GM19467 (cell line): Measurements from ENCODE around the gene HOXC12.

Source experiments
- ATAC-seq: cut with Tn5 transposase; IDR thresholded peaks from one replicate; pipeline ENCODE4 v1.9.1; 2021; ENCODE audit warnings: mild to moderate bottlenecking, moderate library complexity; ENCODE audit not compliant: unreplicated experiment

Gene HOXC12

DNA sequence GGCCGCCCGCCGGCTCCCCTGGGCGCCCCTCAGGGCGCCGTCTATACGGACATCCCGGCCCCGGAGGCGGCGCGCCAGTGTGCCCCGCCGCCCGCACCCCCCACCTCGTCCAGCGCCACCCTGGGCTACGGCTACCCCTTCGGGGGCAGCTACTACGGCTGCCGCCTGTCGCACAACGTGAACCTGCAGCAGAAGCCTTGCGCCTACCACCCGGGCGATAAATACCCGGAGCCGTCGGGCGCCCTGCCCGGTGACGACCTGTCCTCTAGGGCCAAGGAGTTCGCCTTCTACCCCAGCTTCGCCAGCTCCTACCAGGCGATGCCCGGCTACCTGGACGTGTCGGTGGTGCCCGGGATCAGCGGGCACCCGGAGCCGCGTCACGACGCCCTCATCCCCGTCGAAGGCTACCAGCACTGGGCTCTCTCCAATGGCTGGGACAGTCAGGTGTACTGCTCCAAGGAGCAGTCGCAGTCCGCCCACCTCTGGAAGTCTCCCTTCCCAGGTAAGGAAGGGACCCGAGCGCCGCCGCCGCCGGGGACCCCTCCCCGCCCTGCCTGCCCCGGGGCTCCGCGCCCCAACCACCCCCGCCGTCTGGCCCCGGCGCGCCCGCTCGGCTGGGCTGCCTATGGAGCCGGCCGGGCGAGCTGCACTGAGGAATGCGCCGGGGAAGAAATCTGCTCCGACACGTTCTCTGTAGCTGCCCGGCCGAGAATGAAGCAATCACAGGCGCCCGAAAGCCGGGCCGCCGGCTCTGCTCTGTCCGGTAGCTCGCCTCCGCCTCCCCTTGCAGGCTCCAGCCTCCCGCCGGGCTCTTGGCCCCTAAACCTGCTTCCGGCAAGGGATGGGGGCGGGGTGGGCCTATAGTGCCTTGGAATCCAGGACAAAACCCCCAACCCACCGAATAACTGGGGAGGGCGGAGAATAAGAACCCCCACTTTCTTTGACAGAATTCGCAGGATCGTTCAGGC, 15.3 kb upstream of the HOXC12 start:
- ATAC-seq: no peak

- no peak for ATAC-seq
These were observed 14.2 kb upstream of the HOXC12 start for GRCh38 chr12:53940443-53941014.

DNA sequence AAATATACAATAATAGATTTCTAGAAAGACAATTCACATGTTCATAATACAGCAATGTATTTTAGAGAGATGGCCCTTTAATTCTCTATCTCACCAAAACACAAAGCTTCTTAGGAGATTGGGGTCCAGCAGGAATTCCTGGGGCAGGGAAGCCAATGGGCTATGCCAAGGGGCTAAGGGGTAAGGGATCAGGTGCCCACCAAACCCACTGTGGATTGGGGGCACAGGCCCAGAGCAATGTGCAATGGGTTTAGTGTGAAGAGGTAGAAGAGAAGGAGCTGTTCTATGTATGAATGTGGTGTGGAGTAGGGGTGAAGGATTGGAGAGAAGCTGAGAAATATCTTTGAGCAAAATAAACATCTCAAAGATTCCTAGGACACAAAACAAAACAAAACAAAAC, 13.5 kb upstream of the HOXC12 start:
- ATAC-seq: no peak

DNA sequence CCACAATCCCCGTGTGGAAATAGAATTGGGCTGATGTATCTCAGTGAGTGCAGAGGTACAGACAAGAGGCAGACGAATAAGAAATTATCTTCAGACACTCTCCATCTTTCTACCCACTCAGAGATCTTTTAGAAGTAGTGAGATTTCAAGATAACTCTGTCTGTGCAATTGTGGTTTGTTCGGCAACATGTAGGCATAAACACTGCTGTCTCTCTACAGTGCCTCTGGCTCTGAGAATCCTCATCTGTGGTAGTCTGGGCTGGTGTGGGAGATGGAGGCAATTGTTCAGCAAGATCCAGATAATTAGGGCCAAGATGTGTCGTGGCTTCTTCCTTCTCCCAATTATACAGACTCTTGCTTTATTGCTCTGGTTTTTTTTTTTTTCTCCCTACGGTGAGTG, 13.0 kb upstream of the HOXC12 start:
- no peak for ATAC-seq

DNA sequence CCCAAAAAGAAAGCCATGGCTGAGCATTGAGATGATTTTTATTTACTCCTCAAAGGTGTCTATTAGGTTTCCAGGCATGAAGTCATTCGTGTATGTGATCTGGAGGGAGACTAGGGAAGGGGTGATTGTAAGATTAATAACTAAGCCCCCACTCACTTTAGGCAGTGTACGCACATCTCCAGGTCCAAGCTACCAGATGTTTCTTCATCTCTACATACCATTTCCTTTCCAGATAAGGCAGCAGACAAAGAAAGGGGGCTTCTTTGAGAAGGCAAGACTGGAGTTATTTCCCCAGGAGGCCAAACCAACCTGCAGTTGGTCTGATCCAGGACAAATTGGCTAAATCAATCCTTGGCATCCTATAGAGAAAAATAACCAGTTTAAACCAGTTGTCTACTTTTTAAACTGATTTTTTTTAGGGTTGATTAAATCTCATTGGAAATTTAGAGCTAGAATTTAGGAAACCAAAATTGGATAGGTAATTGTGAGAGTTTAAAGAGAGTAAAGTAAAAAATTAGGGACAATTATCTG, 12.2 kb upstream of the HOXC12 start:
- no peak for ATAC-seq

- no peak for ATAC-seq
These were observed 10.5 kb upstream of the HOXC12 start for GRCh38 chr12:53944209-53944608.

DNA sequence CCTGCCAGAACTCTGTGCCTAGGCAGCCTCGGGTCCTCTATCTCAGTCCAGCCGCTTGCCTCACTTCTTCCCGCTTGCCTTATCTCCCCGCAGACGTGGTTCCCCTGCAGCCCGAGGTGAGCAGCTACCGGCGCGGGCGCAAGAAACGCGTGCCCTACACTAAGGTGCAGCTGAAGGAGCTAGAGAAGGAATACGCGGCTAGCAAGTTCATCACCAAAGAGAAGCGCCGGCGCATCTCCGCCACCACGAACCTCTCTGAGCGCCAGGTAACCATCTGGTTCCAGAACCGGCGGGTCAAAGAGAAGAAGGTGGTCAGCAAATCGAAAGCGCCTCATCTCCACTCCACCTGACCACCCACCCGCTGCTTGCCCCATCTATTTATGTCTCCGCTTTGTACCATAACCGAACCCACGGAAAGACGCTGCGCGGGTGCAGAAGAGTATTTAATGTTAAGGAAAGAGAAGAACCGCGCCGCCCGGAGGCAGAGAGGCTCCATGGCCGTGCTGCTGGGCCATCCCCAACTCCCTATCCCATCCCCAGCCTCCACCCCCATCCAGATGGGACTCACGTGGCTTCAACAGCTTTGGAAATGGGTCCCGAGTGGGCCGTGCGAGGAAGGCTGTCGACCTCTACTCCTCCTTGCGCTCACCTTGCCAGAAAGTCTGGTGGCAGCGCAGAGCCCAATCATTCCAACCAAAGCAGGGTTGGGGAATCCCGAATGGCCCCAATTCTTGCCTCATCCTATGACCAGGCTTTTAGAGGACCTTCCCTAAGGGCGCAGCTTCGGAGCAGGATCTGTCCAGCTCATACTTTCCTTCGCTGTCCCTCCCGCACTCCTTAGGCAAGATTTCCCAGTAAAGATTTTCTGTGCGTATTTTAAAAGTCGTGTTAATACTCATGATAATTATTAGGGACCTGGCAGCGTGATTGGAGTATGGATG, 9.5 kb upstream of the HOXC12 start:
- no peak for ATAC-seq

- ATAC-seq: no peak
These were observed 7.0 kb upstream of the HOXC12 start for GRCh38 chr12:53947743-53948142.

DNA sequence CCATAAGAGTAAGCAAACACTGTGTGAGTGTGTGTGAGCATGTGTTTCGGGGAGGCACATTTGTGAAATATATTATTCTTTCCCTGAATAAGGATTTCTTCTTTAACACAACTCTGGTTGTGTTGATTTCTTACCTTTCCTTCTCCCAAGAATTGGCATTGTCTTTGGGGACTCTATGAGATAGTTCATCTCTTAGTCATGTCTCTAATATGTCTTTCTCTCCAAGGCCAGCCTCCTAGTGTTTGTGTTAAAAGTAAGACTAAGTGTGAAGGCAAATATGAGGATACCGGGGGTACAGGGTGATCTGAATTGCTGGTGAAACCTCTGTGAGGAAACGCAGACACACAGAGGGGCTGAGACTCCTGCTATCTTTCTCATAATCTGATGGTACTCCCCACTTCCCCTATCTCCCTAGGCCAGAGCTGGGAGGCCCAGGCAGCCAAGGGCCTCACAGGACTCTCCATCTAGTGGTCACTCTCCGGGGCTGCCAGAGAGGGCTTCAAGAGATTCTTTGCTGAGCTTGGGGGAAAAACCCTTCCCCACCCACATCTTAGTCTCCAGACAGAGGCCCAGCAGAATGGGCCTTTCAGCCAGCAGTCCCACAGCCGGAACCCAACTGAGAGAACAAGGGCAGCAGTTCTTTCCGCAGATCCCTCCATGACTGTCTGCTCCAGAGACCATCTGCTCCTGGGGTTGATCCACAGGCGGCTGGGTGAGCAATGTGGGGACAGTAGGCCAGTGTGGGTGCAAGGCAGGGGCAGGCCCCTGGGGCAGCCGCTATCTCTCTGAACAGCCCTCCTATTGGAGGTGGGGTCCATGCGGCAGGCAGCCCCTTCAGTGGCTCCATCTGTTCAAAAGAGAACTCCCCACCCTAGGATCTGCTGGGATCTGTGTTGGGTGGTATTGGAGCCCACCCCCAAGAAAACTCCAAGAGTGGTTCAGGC, 5.8 kb upstream of the HOXC12 start:
- no peak for ATAC-seq

DNA sequence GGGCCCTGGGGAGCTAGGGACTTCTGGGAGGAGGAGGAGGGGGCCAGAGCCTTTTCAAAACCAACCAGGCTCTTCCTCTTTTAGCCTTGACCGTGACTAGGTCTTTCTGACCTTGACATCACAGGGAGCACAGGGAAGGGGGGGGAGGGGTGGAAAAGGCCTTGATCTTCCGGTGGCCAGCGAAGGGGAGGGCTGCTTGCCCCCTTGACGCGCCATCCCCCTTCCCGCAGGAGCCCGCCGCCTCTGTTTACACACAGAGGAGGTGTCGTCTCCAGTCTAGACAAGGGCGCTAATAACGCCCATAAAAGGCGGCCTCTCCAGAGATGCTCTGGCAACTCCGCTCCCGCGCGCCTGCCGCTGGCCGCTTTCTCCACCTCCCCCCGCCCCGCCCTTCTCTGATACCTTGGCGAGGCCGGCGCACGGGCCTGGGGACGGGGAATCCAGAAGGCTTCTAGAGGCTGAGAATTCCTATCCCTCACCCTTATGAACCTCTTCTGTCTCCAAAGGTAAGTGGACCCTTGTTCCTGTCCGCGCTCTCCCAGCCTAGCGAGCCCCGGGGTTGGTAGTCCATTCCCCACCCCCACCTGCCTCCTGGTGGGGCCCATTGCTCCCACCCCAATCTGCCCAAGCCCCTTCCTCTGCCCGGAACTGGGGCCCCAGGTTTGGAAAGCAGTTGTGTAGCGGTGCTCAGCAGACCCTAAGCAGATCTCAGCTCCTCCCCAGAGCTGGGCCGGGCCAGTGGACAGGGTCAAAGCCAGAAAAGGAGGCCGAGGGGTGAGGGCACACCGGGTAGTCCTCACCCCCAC, 4.9 kb upstream of the HOXC12 start:
- no peak for ATAC-seq

- no peak for ATAC-seq
These were observed 4.3 kb upstream of the HOXC12 start for GRCh38 chr12:53950437-53950773.

DNA sequence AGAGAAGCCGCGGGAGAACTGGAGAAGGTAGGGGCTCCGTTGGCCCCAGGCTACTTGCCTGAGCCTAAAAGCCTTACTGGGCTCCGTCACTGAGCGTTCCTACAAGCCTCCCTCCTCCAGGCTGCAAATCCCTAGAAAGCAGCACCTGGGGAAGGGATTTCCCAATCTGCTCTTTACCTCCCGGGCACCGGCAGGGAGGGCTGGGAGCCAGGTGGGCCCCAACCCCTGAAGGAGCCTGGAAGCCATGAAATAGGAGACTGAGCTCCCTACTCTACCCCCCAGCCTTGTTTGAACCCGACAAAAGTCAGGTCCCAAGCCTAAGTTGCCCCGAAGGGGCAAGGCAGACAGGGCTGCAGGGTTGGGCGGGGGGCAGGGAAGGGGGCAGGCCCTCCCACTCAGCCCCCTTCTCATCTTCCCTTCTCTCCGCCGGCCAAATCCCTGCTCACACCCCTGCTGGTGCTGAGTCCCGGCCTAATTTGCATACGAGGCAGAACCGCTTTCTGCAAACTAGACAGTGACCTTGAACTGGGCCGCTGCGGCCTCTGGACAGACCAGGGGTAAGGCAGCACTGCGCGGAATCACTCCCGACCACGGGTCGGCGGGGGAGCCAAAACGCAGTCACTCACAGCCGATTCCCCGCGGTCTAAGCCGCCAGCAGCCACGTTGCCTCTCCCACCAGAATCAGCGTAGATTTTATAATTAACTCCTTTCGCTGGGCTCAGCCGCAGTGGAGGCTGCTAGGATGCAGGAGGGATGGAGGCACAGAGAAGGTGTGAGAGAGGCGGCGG, 3.7 kb upstream of the HOXC12 start:
- no peak for ATAC-seq

DNA sequence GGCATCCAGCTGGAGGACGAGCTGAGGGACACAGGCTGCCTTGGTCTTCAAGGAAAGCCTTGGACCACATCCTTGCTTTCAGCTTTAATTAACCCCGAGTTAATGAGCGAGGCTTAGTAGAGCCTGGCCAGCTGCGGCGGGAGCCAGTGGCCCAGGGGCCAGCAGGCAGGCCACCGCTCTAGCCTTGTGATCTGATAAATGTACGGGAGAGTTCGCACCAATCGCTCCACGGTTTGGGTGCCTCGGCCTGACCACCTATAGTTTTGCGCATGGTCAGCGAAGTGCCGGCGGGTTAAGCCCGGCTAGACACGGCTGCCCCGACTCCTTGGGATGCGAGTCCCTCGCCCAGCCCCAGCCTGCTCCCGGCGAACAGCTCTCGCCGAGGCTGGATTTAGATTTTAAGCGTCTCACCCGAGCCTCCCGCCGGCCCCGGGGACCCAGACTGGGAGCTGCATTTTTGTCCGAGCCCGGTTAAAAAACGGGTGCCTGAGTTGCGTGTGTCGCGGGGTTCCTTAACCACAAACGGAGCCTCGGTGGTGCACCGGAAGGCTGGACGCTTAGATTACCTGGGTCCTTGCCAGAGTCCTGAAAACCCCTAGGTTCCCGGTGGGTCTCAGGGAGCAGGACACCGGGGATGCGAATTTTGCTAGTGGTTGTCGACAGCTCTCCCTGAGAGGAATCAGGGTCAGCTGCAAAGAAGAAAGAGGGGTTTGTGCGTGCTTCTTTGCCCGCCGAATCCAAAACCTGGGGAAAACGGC, 2.9 kb upstream of the HOXC12 start:
- ATAC-seq: no peak

- ATAC-seq: no peak
These were observed 2.4 kb upstream of the HOXC12 start for GRCh38 chr12:53952335-53952694.

DNA sequence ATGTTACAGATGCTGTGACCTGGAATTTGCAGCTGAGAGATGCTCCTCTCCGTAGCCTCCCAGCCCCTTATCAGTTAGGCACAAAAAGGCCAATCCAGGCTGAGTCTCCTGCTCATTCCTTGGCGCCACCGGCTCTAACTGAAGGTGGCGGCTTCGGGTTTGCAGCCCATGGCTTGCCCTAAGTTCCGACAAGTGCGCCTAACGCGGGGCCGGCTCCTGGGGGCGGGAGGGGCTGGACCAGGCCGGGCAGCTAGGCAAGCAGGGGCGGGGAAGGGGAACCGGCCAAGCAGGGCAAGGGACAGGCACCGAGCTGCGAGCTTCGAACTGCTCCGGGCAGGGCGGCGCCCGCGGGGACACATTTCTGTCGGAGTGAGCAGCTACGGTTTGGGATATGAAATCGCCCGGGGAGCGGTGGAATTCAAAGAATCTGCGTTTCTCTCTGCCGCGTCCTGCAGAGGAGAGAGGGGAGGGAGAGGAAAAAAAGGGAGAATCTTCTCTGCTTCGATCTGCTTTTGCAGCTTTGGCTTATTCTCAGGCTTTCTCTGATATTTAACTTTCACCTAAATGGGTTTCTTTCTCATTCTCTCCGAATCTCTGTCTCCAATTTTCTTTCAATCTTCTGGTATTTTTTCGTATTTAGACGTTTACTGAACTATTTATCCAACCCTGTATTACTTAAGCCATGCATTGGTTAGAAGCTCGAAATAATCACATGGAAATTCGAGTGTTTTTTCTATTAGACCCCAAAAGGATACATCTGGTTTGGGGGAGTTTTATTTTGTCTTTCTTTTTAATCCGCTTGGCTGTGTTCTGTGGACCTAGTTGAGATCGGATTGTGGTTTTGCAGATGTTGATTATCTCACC, 1.6 kb upstream of the HOXC12 start:
- no peak for ATAC-seq

- no peak for ATAC-seq
These were observed 641 bp upstream of the HOXC12 start for GRCh38 chr12:53953831-53954693.
